HG02852 (cell line): ENCODE data around the gene FSD1.
"Not testable (repeated sequence)": the region's sequence is repeated elsewhere in the genome, so short reads cannot be mapped to it uniquely, and the experiment has no call there.

Source experiments
- ATAC-seq: cut with Tn5 transposase; IDR thresholded peaks from one replicate; pipeline ENCODE4 v1.9.1; 2021; ENCODE audit warnings: mild to moderate bottlenecking, moderate library complexity; ENCODE audit not compliant: unreplicated experiment

Gene FSD1

GRCh38 chr19:4284176-4284958, 20.0 kb upstream of the FSD1 start:
- ATAC-seq: no peak

GRCh38 chr19:4284974-4285373, 19.4 kb upstream of the FSD1 start:
- ATAC-seq: no peak

GRCh38 chr19:4286141-4286540, 18.3 kb upstream of the FSD1 start:
- ATAC-seq: not testable (repeated sequence)

- no peak for ATAC-seq
Measured at GRCh38 chr19:4288091-4288777, 16.2 kb upstream of the FSD1 start.

GRCh38 chr19:4291184-4291732, 13.1 kb upstream of the FSD1 start:
- ATAC-seq: no peak

- ATAC-seq: no peak
Measured at GRCh38 chr19:4292515-4292914, 11.9 kb upstream of the FSD1 start.

GRCh38 chr19:4294389-4294788, 10.0 kb upstream of the FSD1 start:
- no peak for ATAC-seq

- no peak for ATAC-seq
Measured at GRCh38 chr19:4295972-4296771, 8.2 kb upstream of the FSD1 start.

GRCh38 chr19:4297901-4298809, 6.2 kb upstream of the FSD1 start:
- no peak for ATAC-seq

GRCh38 chr19:4298810-4299550, 5.4 kb upstream of the FSD1 start:
- no peak for ATAC-seq

GRCh38 chr19:4300589-4300988, 3.8 kb upstream of the FSD1 start:
- no peak for ATAC-seq

- no peak for ATAC-seq
Measured at GRCh38 chr19:4301590-4302242, 2.7 kb upstream of the FSD1 start.

- no peak for ATAC-seq
Measured at GRCh38 chr19:4302243-4302640, 2.2 kb upstream of the FSD1 start, which contains the start of gene TMIGD2. TMIGD2 (minus strand) TSS chr19:4302389; CDS start chr19:4302385, 4 bp downstream.

- ATAC-seq: no peak
Measured at GRCh38 chr19:4303819-4304537, 420 bp upstream of the FSD1 start.

- no peak for ATAC-seq
Measured at GRCh38 chr19:4305257-4305612, 837 bp downstream of the FSD1 start.

- ATAC-seq: no peak
Measured at GRCh38 chr19:4305659-4306058, 1.3 kb downstream of the FSD1 start.

GRCh38 chr19:4310247-4311121, 6.1 kb downstream of the FSD1 start:
- ATAC-seq: no peak
